Activated CD4-positive, alpha-beta T cell treated with anti-CD3 and anti-CD28 coated beads, Interleukin-2, amount 10 ng/mL, durations not matched to agents 7 days and 5 days (primary cell): Measurements from ENCODE around the gene CALHM6. TPM values are rescaled to one million over a fixed set of nuclear protein-coding genes. Genes with fewer than 3 reads are reported as not detected.

Source experiments
- CTCF ChIA-PET: fragments of 350-600 bp; sonication (Branson Sonifier 250); formaldehyde crosslinking; loops from one replicate; lab custom pipeline; 2021; ENCODE audit warnings: antibody characterized with exemption; lab: Charles Lee
- POLR2A ChIA-PET: fragments of 350-600 bp; sonication (Branson Sonifier 250); formaldehyde crosslinking; loops from one replicate; lab custom pipeline; 2021; ENCODE audit warnings: antibody characterized with exemption; lab: Charles Lee
- DNase-seq: peaks from one replicate; pipeline ENCODE4 v3.0.0-alpha.2; 2020
- H3K27ac Mint-ChIP-seq: one replicate; pipeline ENCODE4 v1.8.0; 2021; ENCODE audit warnings: mild to moderate bottlenecking, moderate library complexity, mixed read lengths
- H3K27me3 Mint-ChIP-seq: one replicate; pipeline ENCODE4 v1.8.0; 2021; ENCODE audit warnings: mixed read lengths
- H3K36me3 Mint-ChIP-seq: one replicate; pipeline ENCODE4 v1.8.0; 2021; ENCODE audit warnings: low read depth, mixed read lengths
- H3K4me1 Mint-ChIP-seq: one replicate; pipeline ENCODE4 v1.8.0; 2021; ENCODE audit warnings: mixed read lengths
- H3K4me3 Mint-ChIP-seq: one replicate; pipeline ENCODE4 v1.8.0; 2021; ENCODE audit warnings: mild to moderate bottlenecking, moderate library complexity, mixed read lengths
- H3K9me3 Mint-ChIP-seq: one replicate; pipeline ENCODE4 v1.8.0; 2021; ENCODE audit warnings: mixed read lengths
- total RNA-seq, 2 experiments: library from RNA; stranded (reverse); gene quantifications; one replicate each; pipeline ENCODE4 v1.2.3, GENCODE V29; 2021

Gene CALHM6
- total RNA-seq, 2 experiments from 2014 or later: 7.7 to 10.3 TPM

- Mint-ChIP-seq H3K4me1 (peaks cover 31% of the 10 kb centered on the region), H3K9me3 (no peaks in the 10 kb centered on the region), H3K4me3 (no peak overlapping the region), H3K27ac (no peak overlapping the region), H3K27me3 (peaks cover 26% of the 10 kb centered on the region), H3K36me3 (no peaks in the 10 kb centered on the region)
- ChIA-PET CTCF (interaction anchor here (0.7 to 1.0 kb wide), 2 partner anchors 10 to 12 kb away, joined by 3 read pairs; partner anchors contain the start of gene CALHM6), POLR2A (no interaction called here)
- no peak for DNase-seq
Measured at GRCh38 chr6:116449565-116449964, 11.6 kb upstream of the CALHM6 start.

GRCh38 chr6:116450185-116450710 is 10.9 kb upstream of the CALHM6 start:
- Mint-ChIP-seq H3K4me3 (no peak overlapping the region), H3K27ac (no peak overlapping the region), H3K4me1 (peaks cover 25% of the 10 kb centered on the region), H3K27me3 (peaks cover 28% of the 10 kb centered on the region), H3K9me3 (no peaks in the 10 kb centered on the region), H3K36me3 (no peaks in the 10 kb centered on the region)
- no peak for DNase-seq
- POLR2A ChIA-PET: interaction anchor here (0.7 kb wide), 1 partner anchor 98 kb away, joined by 3 read pairs; no protein-coding TSS in a partner anchor
- CTCF ChIA-PET: interaction anchor here (0.7 to 1.0 kb wide), 2 partner anchors 11 kb away, joined by 3 read pairs; partner anchors contain the start of gene CALHM6

GRCh38 chr6:116450769-116451740 is 10.1 kb upstream of the CALHM6 start:
- POLR2A ChIA-PET: interaction anchor here (0.7 kb wide), 1 partner anchor 97 kb away, joined by 3 read pairs; no protein-coding TSS in a partner anchor
- no peak overlapping the region for H3K4me3 Mint-ChIP-seq
- H3K4me1 Mint-ChIP-seq: peaks cover 22% of the 10 kb centered on the region
- H3K9me3 Mint-ChIP-seq: no peaks in the 10 kb centered on the region
- H3K27me3 Mint-ChIP-seq: peaks cover 28% of the 10 kb centered on the region
- H3K27ac Mint-ChIP-seq: no peak overlapping the region
- H3K36me3 Mint-ChIP-seq: no peaks in the 10 kb centered on the region
- CTCF ChIA-PET: interaction anchor here (0.6 to 0.9 kb wide), 2 partner anchors 12 to 231 kb away, joined by 3 read pairs; no protein-coding TSS in a partner anchor
- no peak for DNase-seq

GRCh38 chr6:116451916-116452315 is 9.3 kb upstream of the CALHM6 start:
- Mint-ChIP-seq H3K4me1 (peaks cover 28% of the 10 kb centered on the region), H3K9me3 (no peaks in the 10 kb centered on the region), H3K4me3 (no peak overlapping the region), H3K36me3 (no peaks in the 10 kb centered on the region), H3K27ac (no peak overlapping the region), H3K27me3 (peaks cover 28% of the 10 kb centered on the region)
- POLR2A ChIA-PET: no interaction called here
- DNase-seq: no peak
- CTCF ChIA-PET: interaction anchor here (0.6 kb wide), 1 partner anchor 513 kb away, joined by 3 read pairs; no protein-coding TSS in a partner anchor

- peaks cover 28% of the 10 kb centered on the region for H3K27me3 Mint-ChIP-seq
- ChIA-PET POLR2A (no interaction called here), CTCF (interaction anchor here (0.6 kb wide), 1 partner anchor 514 kb away, joined by 3 read pairs; no protein-coding TSS in a partner anchor)
- H3K4me3 Mint-ChIP-seq: no peak overlapping the region
- peaks cover 33% of the 10 kb centered on the region for H3K4me1 Mint-ChIP-seq
- H3K27ac Mint-ChIP-seq: no peak overlapping the region
- no peaks in the 10 kb centered on the region for H3K36me3 Mint-ChIP-seq
- no peaks in the 10 kb centered on the region for H3K9me3 Mint-ChIP-seq
- DNase-seq: no peak
Measured at GRCh38 chr6:116452531-116452930, 8.6 kb upstream of the CALHM6 start.

GRCh38 chr6:116456106-116456505 is 5.1 kb upstream of the CALHM6 start:
- H3K9me3 Mint-ChIP-seq: no peaks in the 10 kb centered on the region
- peaks cover 4% of the 10 kb centered on the region for H3K36me3 Mint-ChIP-seq
- POLR2A ChIA-PET: no interaction called here
- H3K27ac Mint-ChIP-seq: no peak overlapping the region
- peaks cover 31% of the 10 kb centered on the region for H3K4me1 Mint-ChIP-seq
- H3K27me3 Mint-ChIP-seq: peaks cover 15% of the 10 kb centered on the region
- DNase-seq: no peak
- H3K4me3 Mint-ChIP-seq: no peak overlapping the region
- CTCF ChIA-PET: no interaction called here

GRCh38 chr6:116456927-116457326 is 4.2 kb upstream of the CALHM6 start:
- peaks cover 17% of the 10 kb centered on the region for H3K27me3 Mint-ChIP-seq
- H3K4me3 Mint-ChIP-seq: no peak overlapping the region
- no peak for DNase-seq
- H3K9me3 Mint-ChIP-seq: no peaks in the 10 kb centered on the region
- H3K4me1 Mint-ChIP-seq: peaks cover 34% of the 10 kb centered on the region
- H3K36me3 Mint-ChIP-seq: peaks cover 5% of the 10 kb centered on the region
- H3K27ac Mint-ChIP-seq: peak overlapping the region; percentile 6
- ChIA-PET POLR2A (no interaction called here), CTCF (no interaction called here)

GRCh38 chr6:116458264-116458663 is 2.9 kb upstream of the CALHM6 start:
- peaks cover 23% of the 10 kb centered on the region for H3K27me3 Mint-ChIP-seq
- H3K9me3 Mint-ChIP-seq: no peaks in the 10 kb centered on the region
- DNase-seq: no peak
- POLR2A ChIA-PET: no interaction called here
- CTCF ChIA-PET: interaction anchor here (1.3 kb wide), 1 partner anchor 12 kb away, joined by 4 read pairs; no protein-coding TSS in a partner anchor
- peaks cover 45% of the 10 kb centered on the region for H3K4me1 Mint-ChIP-seq
- H3K4me3 Mint-ChIP-seq: no peak overlapping the region
- H3K27ac Mint-ChIP-seq: no peak overlapping the region
- peaks cover 6% of the 10 kb centered on the region for H3K36me3 Mint-ChIP-seq

- ChIA-PET CTCF (no interaction called here), POLR2A (no interaction called here)
- Mint-ChIP-seq H3K27me3 (peaks cover 21% of the 10 kb centered on the region), H3K4me1 (peaks cover 58% of the 10 kb centered on the region), H3K36me3 (peaks cover 12% of the 10 kb centered on the region), H3K9me3 (no peaks in the 10 kb centered on the region), H3K4me3 (no peak overlapping the region), H3K27ac (no peak overlapping the region)
- no peak for DNase-seq
Measured at GRCh38 chr6:116459927-116460326, 1.2 kb upstream of the CALHM6 start.

- Mint-ChIP-seq H3K4me1 (peaks cover 60% of the 10 kb centered on the region), H3K27ac (peak overlapping the region; percentile 87), H3K27me3 (peaks cover 21% of the 10 kb centered on the region), H3K9me3 (no peaks in the 10 kb centered on the region), H3K4me3 (peak overlapping the region; percentile 68), H3K36me3 (peaks cover 12% of the 10 kb centered on the region)
- ChIA-PET CTCF (interaction anchor here (0.6 to 1.1 kb wide), 2 partner anchors 12 to 229 kb away, joined by 3 to 5 read pairs; no protein-coding TSS in a partner anchor), POLR2A (no interaction called here)
- peak; percentile 63 for DNase-seq
Measured at GRCh38 chr6:116461932-116462885, 1.0 kb downstream of the CALHM6 start.

GRCh38 chr6:116463301-116463700 is 2.1 kb downstream of the CALHM6 start:
- no peak overlapping the region for H3K27ac Mint-ChIP-seq
- no peak overlapping the region for H3K4me3 Mint-ChIP-seq
- H3K36me3 Mint-ChIP-seq: peaks cover 12% of the 10 kb centered on the region
- CTCF ChIA-PET: interaction anchor here (1.0 kb wide), 1 partner anchor 12 kb away, joined by 3 read pairs; no protein-coding TSS in a partner anchor
- H3K27me3 Mint-ChIP-seq: peaks cover 23% of the 10 kb centered on the region
- POLR2A ChIA-PET: no interaction called here
- peaks cover 59% of the 10 kb centered on the region for H3K4me1 Mint-ChIP-seq
- H3K9me3 Mint-ChIP-seq: no peaks in the 10 kb centered on the region
- no peak for DNase-seq

GRCh38 chr6:116465246-116465645 is 4.1 kb downstream of the CALHM6 start:
- no peak for DNase-seq
- Mint-ChIP-seq H3K27ac (no peak overlapping the region), H3K4me1 (peaks cover 56% of the 10 kb centered on the region), H3K9me3 (no peaks in the 10 kb centered on the region), H3K27me3 (peaks cover 24% of the 10 kb centered on the region), H3K4me3 (no peak overlapping the region), H3K36me3 (peaks cover 12% of the 10 kb centered on the region)
- POLR2A ChIA-PET: no interaction called here
- CTCF ChIA-PET: no interaction called here
